Measurements from ENCODE around the gene CTAG1B.
"Not testable (repeated sequence)": the region's sequence is repeated elsewhere in the genome, so short reads cannot be mapped to it uniquely, and the experiment has no call there.

The CTAG1B gene

DNA sequence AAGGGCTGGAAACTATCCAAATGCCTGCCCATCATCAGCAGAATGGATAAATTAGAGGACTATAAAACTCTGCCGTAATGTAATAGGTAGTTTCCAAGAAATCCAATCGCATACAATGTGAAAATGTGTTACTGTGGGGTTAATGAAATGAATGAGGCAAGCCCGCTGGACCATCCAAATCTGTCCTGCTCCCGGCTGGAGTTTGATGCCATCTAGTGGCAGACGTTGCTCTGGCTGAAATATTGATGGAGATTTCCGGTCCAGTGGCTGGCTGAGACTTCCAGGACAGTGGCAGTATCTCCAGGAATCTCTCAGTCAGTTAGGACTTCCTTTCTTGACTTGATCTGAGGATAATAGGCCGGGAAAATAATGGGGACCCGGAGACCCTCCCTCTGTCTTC, 36.1 kb downstream of the CTAG1B start:
- not testable (repeated sequence) for DNase-seq

DNA sequence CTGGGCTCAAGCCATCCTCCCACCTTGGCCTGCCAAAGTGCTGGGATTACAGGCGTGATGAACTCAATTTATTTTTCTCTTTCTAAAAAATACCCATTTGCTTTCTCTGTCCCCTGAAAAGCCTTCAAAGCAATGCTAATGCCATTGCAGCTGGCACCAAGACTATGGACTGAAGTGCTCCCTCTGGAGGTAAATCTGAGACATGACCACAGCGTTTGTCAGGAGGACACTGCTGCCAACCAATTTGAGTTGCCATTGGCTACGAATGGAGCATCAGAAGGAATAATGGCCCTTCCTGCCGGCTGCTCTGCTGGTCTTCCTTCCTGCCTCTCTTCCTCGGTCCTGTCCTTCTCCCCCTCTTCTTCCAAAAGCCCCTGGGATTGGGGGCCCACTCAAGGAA, 44.0 kb downstream of the CTAG1B start:
- not testable (repeated sequence) for DNase-seq

DNA sequence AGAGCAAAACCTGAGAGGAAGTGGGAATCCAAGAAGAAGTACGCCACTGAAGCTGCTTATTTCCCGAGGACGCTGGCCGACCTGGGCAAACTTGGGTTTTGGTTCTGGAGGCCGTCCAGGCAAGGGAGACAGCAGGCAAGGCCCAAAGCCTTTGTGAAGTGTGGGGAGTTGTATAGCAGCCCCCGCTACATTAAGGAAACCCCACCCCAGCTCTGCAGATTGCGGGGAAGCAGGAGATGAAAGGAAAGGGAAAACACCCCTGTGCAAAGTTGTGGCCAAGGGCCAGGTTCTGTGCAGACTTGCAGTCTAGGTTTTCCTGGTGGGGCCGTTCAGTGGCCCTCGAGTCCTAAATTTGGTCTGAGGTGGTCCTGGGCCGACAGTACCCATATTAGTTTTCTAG, 46.0 kb downstream of the CTAG1B start:
- DNase-seq: not testable (repeated sequence)

DNA sequence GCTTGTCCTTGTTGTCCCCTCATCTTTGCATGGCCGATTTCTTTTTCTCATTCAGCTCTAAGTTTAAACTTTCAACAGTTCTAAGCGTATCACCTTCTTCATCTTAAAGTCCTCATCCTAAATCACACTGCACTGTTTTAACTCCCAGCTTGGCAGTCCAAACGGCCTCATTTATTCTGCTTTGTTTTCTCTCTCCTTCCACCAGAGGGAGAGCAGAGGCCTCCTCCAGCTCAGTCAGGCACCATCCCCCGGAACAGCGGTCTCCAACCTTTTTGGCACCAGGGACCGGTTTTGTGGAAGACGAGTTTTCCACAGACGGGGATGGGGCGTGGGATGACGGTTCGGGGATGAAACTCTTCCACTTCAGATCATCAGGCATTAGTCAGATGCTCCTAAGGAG, 48.7 kb downstream of the CTAG1B start:
- DNase-seq: not testable (repeated sequence)
